Activated CD4-positive, alpha-beta T cell treated with anti-CD3 and anti-CD28 coated beads, Interleukin-2, amount 50 U/mL, for 16 hours (primary cell): Measurements from ENCODE around the gene NUS1.
"Not testable (repeated sequence)": the region's sequence is repeated elsewhere in the genome, so short reads cannot be mapped to it uniquely, and the experiment has no call there.

Source experiments
- DNase-seq: peaks from one replicate; pipeline ENCODE4 v3.0.0-alpha.2; 2020

NUS1 gene

DNA sequence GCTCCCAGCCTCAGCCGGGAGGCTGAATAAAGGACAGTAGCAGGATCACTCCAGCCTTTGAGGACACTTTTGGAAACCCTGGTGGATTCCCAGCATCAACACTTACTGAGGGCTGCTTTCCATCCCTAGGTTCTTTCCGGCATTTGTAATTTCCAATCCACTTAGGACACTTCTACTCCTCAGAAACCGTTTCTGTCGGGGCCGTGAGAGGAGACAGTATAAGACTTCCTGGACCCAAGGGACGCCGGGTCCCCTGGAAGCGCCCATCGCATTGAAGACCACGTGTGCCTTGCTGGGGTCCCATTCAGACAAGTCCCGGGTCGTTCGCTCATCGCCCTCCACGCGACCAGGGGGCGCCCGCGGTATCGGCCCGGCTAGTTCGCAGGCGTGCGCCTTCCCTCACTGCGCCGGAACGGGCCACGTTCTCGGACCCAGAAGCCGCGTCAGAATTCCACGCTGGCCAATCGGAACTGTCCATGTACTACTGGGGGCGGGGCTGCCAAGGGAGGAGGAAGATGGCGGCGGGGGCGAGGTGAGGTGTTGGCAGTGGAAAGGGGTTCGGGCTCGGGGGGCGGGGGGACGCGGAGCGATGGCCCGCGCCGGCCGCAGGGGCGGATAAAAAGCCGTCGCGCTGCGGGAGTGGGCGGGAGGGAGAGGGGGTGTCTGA is at the start of gene NUS1:
TSS of gene NUS1 (plus strand) at position 479 of the 667 bp plus-strand sequence. CDS start 202 bp downstream, outside the sequence.
- DNase-seq, result peak; percentile 98

DNA sequence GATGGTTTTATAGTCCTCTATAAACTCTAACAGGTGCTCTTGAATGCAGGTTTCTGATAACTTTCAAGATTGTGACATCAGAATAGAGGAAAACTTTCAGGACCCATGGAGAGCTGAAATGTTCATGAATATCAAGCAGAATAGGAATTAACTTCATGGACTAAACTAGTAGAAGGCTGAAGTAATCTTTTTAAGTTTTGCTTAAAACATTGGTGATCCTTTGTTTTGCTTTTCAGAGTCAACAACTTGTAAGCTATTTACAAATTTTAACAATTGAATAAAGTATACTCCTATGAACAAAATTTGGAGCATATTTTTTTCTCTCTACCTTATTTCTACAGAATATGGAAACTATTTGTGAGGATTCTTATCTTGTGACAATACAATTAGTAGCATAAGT is 47.7 kb upstream of the NUS1 start:
- no peak for DNase-seq

DNA sequence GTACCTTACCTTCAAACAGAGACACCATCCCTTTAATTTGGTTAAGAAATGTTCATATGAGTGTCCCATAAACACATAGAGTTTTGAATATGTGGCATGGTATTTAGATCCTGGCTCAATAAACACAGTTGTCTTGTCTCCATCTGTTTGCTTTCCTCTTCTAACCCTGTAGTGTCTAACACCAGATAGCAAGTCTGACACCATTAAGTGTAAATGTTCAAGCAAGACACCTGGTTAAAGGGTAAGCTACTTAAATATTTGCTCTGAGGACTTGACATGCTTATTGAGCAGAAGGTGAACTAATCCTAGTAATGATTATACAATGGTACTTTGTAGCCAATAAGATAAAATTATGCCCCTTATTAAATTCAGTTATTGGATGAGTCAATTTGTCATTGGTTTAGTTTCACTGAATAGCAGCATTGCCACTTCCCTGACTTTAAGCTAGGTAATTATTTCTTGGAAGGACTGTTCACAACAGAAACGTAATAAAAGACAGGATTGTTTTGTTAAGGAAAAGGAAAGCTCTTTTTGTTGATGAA is 46.1 kb upstream of the NUS1 start:
- no peak for DNase-seq

DNA sequence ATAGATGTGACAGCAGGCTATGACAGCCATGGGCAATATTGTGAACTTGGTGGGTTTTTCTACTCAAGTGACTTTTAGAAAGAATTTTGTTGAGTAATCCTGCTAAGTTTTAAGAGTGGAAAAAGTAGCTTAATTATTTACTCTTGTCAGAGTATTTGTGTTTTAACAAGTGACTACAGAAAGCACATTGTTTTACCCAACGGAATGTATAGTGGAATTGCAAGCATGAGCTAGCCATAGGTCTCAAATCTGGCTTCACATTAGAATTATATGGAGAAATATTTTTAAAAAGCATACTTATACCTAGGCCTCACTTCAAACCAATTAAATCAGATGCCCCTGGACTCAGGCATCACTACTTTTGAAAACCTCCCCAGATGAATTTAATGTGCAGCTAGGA is 37.5 kb upstream of the NUS1 start:
- DNase-seq, result no peak

DNA sequence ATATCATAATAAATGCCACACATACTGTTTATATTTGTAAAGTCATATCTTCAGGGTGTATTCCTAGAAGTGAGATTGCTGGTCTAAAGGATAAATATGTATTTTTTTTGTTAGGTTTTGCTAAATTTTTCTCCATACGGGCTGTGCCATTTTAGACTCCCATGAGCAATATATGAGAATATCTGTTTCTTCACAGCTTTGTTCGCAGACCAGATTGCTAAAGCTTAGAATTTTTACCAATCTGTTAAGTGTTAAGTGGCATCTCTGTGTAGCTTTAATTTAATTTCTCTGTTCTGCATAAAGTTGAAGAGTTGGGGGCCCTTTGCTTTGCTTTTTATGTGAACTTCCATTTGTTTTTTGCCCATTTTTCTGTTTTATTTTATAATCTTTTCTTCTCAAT is 32.3 kb upstream of the NUS1 start:
- no peak for DNase-seq

DNA sequence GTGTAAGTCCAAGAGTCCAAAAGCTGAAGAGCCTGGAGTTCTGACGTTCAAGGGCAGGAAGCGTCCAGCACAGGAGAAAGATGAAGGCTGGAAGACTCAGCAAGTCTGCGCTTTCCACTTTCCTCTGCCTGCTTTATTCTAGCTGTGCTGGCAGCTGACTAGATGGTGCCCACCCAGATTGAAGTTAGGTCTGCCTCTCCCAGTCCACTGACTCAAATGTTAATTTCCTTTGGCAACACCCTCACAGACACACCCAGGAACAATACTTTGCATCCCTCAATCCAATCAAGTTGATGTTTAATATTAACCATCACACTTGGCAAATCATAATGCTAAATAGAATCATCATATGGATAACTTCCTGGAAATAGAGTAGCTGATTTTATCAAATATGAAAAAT is 23.3 kb upstream of the NUS1 start:
- not testable (repeated sequence) for DNase-seq

DNA sequence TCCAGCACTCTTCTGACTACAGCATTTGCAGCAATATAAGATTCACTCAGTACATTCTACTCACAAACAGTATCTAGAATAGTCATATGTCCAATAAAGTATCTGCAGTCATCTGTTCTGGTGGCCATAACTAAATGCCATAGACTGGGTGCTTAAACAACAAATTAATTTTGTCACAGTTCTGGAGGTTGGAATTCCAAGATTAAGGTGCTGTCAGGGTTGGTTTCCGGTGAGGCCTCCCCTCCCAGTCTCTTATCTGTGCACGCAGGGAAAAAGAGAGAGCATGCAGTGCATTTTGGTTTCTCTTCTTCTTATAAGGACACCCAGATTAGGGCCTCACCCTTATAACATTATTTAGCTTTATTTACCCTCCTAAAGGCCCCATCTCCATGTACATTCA is 21.3 kb upstream of the NUS1 start:
- no peak for DNase-seq

DNA sequence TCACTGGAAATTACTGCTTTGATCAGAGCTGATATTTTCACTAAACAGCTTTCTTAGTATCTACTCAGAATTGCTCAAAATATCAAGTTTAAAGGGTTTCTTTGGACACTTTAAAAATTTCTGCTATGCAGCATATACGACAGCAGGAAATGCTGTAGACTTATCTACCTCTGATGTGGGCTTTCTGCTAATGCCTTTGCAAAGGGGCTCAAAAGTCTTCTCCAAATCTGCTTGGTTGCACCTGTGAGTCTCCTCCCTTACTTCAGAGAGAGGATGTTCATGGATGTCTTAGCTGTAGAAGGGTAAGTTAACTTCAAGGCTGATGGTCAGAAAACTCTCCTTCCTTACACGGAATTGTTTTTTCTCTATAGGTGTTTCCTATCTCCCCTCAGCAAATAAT is 19.9 kb upstream of the NUS1 start:
- no peak for DNase-seq

DNA sequence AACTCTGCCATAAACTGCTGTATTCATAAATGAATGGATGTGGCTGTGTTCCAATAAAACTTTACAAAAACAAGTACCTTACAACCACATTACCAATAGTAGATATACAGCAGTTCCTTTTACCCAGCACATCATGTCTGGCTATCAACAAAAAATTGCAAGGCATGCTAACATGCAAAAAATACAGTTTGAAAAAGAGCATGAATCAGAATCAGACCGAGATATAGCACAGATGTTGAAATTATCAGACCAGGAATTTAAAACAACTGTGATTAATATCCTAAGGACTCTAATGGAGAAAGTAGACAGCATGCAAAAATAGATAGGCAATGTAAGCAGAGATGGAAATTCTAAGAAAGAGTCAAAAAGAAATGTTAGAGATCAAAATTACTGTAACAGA is 8.4 kb upstream of the NUS1 start:
- no peak for DNase-seq

DNA sequence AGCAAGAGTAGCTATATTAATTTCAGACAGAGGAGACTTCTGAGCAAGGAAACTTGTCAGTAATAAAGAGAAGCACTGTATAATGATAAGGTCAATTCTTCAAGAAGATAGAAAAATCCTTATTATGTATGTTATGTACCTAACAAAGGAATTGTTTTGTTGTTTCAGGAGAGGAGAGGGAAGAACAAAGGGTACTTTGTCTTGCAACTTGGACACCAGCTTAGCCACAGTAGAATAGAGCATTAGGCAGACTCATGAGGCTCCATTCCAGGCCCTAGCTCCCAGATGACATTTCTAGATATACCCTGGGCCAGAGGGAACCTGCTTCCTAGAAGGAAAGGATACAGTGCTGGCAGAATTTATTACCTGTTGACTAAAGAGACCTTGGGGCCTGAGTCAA is 6.5 kb upstream of the NUS1 start:
- DNase-seq, result no peak

DNA sequence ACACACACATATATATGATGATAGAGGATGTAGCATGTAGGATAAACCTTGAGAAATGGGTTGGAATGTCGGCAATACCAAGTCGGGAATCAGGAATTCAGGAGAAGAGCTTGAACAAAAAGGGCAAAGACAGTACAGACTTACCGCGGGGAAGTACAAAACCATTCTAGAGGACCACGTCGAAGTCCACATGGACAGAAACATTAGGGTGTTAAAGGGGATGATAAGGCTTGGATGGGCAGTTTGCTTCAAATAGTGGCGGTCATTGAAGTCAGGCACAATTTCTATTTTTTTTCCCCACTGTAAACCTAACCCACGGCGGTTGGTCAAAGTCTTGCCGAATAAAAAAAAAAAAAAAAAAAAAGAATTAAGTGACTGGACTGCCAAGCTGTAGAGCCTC is 766 bp upstream of the NUS1 start:
- DNase-seq, result no peak

DNA sequence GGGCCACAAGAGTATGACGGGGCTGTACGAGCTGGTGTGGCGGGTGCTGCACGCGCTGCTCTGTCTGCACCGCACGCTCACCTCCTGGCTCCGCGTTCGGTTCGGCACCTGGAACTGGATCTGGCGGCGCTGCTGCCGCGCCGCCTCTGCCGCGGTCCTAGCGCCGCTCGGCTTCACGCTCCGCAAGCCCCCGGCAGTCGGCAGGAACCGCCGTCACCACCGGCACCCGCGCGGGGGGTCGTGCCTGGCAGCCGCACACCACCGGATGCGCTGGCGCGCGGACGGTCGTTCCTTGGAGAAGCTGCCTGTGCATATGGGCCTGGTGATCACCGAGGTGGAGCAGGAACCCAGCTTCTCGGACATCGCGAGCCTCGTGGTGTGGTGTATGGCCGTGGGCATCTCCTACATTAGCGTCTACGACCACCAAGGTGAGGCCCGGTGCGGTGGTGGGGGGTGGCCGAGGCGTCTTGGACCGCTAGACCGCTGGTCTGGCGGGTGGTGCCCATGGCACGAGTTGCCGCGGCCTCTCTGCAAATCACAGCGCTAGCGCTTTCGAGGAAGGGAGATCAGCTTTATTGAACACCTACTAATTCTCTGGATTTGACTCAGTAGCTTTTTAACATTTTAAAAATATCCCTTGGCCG is 511 bp downstream of the NUS1 start:
- peak; percentile 9 for DNase-seq

DNA sequence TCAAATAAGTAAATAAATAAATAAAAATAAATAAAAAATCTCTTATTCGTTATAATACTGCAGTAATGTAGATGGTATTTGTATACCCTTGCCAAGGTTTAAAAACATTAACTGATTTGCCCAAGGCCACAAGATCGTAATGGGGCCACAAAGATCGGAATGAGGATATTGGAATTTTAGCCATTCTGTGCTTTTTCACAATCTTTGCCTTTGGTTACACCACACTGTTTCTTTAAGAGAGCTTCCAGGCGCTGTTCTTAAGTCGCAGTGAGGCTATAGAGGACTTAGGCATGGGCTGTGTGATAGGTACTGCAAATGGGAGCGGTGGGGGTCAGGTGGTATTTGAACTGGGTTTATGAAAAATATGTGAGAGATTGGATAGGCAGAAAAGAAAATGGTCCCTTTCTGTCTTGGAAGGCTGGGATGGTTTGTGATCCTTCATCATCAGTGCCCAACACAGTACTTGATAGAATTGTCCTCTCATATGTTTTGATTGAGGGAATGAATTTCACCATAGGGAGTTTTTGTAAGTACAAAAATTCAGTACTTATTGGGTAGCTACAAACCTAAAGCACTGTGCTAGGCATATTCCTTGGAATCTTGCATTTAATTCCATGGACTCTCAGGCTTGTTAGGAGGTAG is 1.4 kb downstream of the NUS1 start:
- DNase-seq, result no peak

DNA sequence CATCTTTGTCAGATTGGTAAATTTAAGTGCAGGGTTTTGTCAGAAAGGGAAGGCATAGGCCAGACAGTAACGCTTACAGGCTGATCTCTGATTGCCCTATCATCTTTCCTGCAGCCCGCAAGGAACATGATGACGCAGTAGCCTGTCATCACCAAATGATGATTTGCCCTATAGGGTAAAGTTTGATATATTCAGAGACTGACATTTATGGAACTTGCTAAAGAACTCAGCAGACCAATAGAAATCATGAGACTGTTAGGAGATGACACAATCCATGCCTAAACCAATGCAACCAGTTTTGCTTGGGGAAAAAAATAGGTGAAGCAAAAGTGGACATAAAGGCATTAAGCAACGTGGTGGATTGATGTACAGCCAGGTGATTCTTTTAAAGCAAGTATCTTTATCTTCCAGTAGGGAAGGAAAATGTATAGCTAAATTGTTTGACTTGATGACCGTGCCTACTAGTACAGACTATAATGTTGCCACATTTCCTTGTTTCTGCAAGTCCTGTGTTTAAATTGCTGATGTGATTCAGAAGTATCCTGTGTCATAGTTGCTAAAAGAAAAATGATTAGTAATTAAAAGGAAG is 2.4 kb downstream of the NUS1 start:
- no peak for DNase-seq

DNA sequence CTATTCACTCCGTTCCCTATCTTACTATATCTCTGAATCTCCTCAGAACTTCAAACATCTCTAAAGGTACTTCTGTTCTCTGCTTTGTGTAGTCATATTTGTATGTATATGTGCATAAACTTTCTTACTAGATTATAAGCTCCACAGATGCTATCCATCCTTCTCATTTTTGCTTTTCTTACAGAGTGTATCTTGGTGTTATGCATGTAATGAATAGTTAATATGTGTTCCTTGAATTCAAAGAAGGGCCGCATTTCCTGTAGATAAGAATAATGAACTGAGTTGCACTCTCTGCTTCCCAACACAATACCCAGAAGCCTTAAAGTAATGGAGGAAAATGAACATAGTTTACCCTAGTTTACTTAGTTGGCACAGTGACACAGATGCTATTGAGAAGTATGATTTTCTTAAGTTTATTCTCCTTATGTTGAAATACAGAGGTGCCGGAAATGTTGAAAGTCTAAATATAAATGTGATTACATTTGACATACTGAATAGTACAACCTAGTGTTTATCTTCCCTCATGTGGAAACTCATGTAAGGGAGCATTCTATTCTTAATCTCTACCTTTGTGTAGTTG is 6.0 kb downstream of the NUS1 start:
- DNase-seq, result no peak

DNA sequence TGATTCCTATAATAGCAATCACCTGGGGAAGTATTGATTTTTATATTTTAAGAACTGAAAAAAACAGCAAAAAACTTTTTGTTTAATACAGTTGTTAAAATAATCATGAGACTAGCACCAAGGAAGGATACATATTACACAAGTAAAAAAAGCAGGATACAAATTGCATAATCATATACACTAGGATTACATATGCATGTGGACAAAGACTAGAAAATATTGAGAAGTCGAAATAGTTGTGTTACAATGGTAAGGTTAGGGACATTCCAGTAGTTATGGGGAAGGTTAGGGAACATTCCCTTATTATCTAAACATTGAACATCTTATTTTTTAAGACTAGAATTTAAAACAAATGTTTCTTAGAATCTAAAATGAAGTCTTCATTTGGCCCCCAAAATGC is 9.5 kb downstream of the NUS1 start:
- no peak for DNase-seq

DNA sequence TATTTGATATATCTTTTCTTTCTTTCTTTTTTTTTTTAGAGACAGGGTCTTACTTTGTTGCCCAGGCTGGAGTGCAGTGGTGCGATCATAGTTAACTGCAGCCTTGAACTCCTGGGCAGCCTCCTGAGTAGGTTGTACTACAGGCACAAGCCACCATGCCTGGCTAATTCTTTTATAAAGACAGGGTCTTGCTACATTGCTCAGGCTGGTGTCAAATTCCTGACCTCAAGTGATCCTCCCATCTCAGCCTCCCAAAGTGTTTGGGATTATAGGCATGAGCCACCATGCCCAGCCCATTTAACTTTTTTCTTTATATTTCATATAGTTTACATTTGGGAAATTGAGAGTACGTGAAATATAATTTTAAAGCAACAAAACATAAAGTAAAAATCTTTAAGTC is 10.1 kb downstream of the NUS1 start:
- no peak for DNase-seq

DNA sequence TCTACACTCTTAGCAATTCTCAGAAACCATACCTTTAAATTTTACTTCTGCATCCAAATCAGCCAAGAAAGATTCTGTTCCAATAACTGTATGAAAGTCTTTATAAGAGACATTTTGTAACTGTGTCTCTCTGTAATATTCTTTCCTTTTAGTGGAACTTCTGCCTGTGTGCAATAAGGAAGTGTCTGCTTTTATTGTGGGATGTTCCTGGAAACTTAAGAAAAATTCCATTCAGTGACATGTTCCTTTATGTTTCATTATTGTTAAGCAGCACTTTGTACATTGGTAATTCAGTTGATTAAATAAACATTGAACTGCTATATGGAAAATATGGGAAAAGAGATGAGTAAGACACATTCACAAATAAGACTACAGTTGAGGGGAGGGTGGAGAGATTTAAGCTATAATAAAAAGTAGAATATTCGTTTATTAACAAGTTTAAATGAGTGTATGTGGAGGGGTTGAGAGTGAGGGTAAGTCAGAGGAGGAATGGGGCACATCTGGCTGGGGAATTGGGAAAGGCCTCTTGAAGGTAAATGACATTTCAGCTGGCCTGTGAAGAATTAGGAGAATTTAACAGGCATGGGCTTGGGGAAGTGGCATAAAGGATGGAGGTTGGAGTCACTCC is 11.9 kb downstream of the NUS1 start:
- DNase-seq, result no peak

DNA sequence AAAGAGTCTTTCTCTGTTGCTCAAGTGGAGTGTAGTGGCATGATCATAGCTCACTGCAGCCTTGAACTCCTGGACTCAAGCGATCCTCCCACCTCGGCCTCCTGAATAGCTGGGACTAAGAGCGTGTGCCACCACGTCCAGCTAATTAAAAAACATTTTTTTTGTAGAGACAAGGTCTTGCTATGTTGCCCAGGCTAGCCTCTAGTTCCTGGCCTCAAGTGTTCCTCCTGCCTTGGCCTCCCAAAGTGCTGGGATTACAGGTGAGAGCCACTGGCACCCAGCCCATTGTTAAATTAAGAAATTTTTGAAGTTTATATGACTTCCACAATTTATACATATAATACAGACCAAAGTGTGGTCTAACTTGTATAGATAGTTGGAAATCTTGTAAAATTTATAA is 14.3 kb downstream of the NUS1 start:
- not testable (repeated sequence) for DNase-seq

DNA sequence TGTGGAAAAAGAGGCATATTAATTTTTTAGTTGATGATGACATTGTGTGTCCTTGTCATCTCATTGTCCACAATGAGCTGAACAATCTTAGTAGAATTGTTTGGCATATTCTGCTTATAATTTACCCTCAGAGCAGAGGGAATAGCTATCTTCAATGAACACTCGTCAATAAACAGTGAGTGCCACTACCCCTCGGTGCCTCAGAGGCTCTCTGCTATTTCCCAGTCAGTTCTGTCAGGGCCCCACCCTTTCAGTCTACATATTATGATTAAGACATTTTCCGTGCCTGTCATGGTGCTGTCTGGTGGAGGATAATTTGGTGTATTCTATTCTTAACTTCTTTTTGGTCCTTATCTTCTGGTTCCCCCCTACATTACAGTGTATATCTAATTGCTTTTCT is 31.2 kb downstream of the NUS1 start:
- no peak for DNase-seq

DNA sequence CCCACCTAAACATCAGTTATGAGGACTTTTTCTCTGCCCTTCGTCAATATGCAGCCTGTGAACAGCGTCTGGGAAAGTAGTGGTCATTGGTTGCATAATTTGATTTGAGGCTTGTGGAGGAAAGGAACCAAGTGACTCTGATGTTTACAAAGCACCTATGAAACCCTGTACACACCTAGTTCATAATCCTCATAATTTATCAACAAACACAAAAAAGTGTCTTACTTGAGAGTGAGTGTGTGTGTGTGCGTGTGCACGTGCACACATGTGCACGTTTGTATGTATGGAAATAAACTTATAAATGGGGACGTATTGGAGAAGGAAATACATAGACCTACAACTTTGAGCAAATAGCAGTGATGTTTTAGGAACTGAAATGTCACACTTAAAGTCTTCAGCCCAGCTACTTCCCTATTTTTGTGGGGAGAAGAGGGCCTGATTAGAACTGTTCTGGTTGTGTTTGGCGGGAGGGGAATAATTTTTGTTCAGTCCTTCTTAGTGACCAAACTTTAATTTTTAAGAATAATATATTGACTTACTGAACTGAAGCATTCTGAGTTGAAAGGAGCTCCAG is 31.8 kb downstream of the NUS1 start:
- not testable (repeated sequence) for DNase-seq

DNA sequence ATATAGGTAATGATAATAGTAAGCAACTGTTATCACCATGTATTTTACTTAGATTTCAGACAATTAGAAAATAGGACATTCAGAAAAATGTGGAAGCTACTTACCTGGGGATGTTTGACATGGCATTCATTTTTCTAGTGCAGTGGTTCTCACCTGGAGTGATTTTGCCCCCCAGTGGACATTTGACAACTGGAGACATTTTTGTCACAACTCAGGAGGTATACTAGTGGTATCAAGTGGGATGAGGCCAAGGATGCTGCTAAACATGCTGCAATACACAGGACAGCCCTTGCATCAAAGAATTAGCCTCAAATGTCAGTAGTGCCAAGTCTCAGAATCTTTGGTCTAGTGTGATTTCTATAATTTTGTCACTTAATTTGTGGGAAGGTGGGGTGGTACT is 36.1 kb downstream of the NUS1 start:
- no peak for DNase-seq

DNA sequence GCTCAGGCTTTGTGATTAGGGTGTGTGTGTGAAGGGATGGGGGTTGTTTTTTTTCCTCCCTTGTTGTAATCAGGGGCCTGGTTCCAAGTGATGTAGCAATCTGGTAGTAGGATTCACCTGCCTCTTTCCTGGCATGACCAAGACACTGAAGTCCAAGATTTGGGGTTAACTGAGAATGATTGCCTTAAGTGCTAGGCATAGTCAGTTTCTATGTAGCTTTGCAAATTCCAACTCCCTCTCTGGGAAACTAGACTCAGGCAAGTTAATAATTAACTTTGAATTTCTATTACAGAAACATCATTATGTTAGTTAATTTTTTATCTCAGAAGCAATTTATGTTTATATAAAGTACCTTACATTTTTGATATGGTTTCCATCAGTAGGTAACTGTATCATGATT is 43.6 kb downstream of the NUS1 start:
- no peak for DNase-seq
